Gastrocnemius medialis (tissue), 4 donors: Measurements from ENCODE around the gene SPC24. TPM values are rescaled to one million over a fixed set of nuclear protein-coding genes. Genes with fewer than 3 reads are reported as not detected.

Experiments used
- ATAC-seq, 2 donors: fragments of 150-250 bp; one replicate each; pipeline ENCODE4 v1.9.1; 2016
- DNase-seq, 2 donors: peaks; one replicate each; pipeline ENCODE4 v3.0.0-alpha.2; 2019
- H3K27ac ChIP-seq, 4 donors: fragments of 200-600 bp; sonication (generic); 1 replicate in 1 of 4; 2 replicates in 3 of 4; pipeline ENCODE4 v1.5.1; 2016 to 2018; ENCODE audit warnings: mild to moderate bottlenecking in 2 of 4, moderate library complexity in 1 of 4
- H3K27me3 ChIP-seq, 3 donors: fragments of 200-600 bp; sonication (generic) in 2 of 3; 1 replicate in 1 of 3; 2 replicates in 2 of 3; pipeline versions ENCODE4 v1.5.1 to v1.6.0; 2016 to 2019; ENCODE audit warnings: mild to moderate bottlenecking in 1 of 3, moderate library complexity in 1 of 3
- H3K36me3 ChIP-seq, 2 donors: fragments of 200-600 bp; sonication (generic) in 1 of 2; one replicate each; pipeline ENCODE4 v1.5.1; 2017 to 2018
- H3K4me1 ChIP-seq, 2 donors: fragments of 200-600 bp; sonication (generic) in 1 of 2; one replicate each; pipeline ENCODE4 v1.5.1; 2016 to 2017; ENCODE audit warnings: mild to moderate bottlenecking in 2 of 2
- H3K4me3 ChIP-seq, 4 donors: fragments of 200-600 bp; sonication (generic) in 3 of 4; 1 replicate in 1 of 4; 2 replicates in 3 of 4; pipeline ENCODE4 v1.5.1; 2016 to 2019; ENCODE audit warnings: mild to moderate bottlenecking in 2 of 4
- H3K9me3 ChIP-seq, 3 donors: fragments of 200-600 bp; sonication (generic) in 2 of 3; 1 replicate in 1 of 3; 2 replicates in 2 of 3; pipeline ENCODE4 v1.5.1; 2016 to 2019
- POLR2A ChIP-seq, 2 donors: fragments of 450-650 bp; IDR thresholded peaks; one replicate each; pipeline ENCODE4 v1.6.1; 2017; ENCODE audit warnings: antibody characterized with exemption in 2 of 2, mild to moderate bottlenecking in 2 of 2, moderate library complexity in 2 of 2
- in situ Hi-C, 4 donors: fragments of 200-750 bp; cut with MboI; loops; one replicate each; pipeline versions ENCODE4 v1.15.0 to v1.8.0; 2017; ENCODE audit warnings: low sequenced_read_pairs in 4 of 4
- intact Hi-C: fragments of 100-400 bp; cut with DNase I; formaldehyde crosslinking; loops from one replicate; pipeline ENCODE4 v1.15.1; 2023; ENCODE audit warnings: low total_unique reads
- microRNA-seq, 2 donors: library from miRNA; unstranded; fragments of <30 nt; microRNA quantifications; one replicate each; pipeline ENCODE4, GENCODE V29; 2016; ENCODE audit warnings: borderline replicate concordance in 2 of 2
- total RNA-seq, 4 donors: library from RNA; depleted of rRNA; stranded (reverse); fragments of >200 nt; gene quantifications; one replicate each; pipeline versions ENCODE4 v1.1.0 to v1.2.3, GENCODE V29; 2016
- TF ChIP-seq, protein P1 (sequence below), 5 experiments: fragments of 450-650 bp in 3 of 5; fragments of 200-600 bp in 2 of 5; sonication (generic) in 2 of 5; IDR thresholded peaks in 4 of 5; conservative IDR thresholded peaks in 1 of 5; 1 replicate in 4 of 5; 2 replicates in 1 of 5; pipeline ENCODE4 v1.5.1; 2016 to 2019; ENCODE audit warnings: antibody characterized with exemption in 5 of 5, mild to moderate bottlenecking in 3 of 5, moderate library complexity in 3 of 5

The SPC24 gene
- total RNA-seq, 4 donors from 2014 or later = 0.55 to 1.6 TPM; not detected in 2

DNA sequence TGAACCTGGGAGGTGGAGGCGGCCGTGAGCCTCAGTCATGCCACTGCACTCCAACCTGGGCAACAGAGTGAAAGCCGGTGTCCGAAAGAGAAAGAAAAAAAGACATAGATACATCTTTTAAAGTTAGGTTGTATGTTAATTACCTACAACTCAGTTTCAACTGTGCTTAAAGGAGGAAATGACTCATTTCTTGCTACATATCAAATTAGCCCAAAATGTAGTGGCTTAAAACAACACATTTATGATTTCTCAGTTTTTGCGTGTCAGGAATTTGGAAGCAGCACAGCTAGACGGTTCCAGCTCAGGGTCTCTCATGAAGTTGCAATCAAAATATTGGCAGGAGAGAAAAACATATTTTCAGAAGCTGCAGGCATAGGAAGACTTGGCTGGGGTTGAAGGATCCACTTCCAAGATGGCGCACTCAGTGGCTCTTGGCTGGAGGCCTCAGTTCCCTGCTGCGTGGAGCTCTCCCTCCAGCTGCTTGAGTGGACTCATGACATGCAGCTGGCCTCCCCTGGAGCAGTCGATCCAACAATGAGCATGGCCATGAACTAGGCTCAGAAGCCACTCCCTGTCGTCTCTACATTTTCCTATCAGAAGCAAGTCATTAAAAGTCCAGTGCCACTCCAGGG is 59.3 kb downstream of the SPC24 start:
- no peaks in the 10 kb centered on the region for H3K36me3 ChIP-seq
- H3K4me3 ChIP-seq = no peak overlapping the region
- TF ChIP-seq POLR2A (IDR thresholded peaks at IDR 0.05) = no peak
- TF ChIP-seq, protein P1, sequence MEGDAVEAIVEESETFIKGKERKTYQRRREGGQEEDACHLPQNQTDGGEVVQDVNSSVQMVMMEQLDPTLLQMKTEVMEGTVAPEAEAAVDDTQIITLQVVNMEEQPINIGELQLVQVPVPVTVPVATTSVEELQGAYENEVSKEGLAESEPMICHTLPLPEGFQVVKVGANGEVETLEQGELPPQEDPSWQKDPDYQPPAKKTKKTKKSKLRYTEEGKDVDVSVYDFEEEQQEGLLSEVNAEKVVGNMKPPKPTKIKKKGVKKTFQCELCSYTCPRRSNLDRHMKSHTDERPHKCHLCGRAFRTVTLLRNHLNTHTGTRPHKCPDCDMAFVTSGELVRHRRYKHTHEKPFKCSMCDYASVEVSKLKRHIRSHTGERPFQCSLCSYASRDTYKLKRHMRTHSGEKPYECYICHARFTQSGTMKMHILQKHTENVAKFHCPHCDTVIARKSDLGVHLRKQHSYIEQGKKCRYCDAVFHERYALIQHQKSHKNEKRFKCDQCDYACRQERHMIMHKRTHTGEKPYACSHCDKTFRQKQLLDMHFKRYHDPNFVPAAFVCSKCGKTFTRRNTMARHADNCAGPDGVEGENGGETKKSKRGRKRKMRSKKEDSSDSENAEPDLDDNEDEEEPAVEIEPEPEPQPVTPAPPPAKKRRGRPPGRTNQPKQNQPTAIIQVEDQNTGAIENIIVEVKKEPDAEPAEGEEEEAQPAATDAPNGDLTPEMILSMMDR (IDR thresholded peaks at IDR 0.05 in 4 of 5, conservative IDR thresholded peaks at IDR 0.05 in 1 of 5) = no peak
- DNase-seq (peak in 1 of 2 donors; percentile 27), ATAC-seq (no peak)
- no peaks in the 10 kb centered on the region for H3K9me3 ChIP-seq
- intact Hi-C loops = no loop called here
- H3K4me1 ChIP-seq = peaks cover 0 to 15% of the 10 kb centered on the region in 2 donors
- peaks cover 3 to 13% (median 7%) of the 10 kb centered on the region in 3 donors for H3K27me3 ChIP-seq
- in situ Hi-C loops = no loop called here
- H3K27ac ChIP-seq = peak overlapping the region in 3 of 4 donors; percentile 76 to 83 (median 79)

Small RNAs within 50 kb of the gene (microRNA-seq; reads per million reads assigned to microRNA genes)
- gene MIR6886 = 0 reads per million in 2 donors

Other genes starting within 250 kb of the SPC24 start
- 10 to 100 TPM; 17.8 to 30.8 (median 24.2) TPM for gene YIPF2, start 227.1 kb downstream of the SPC24 start, total RNA-seq
- 10 to 100 TPM; 28.7 to 54.5 (median 34.8) TPM for gene TIMM29, start 227.0 kb downstream of the SPC24 start, total RNA-seq
- gene SMARCA4, start 194.8 kb downstream of the SPC24 start, total RNA-seq = 10 to 100 TPM; 24.0 to 72.6 (median 68.7) TPM
- gene LDLR, start 66.3 kb downstream of the SPC24 start, total RNA-seq = 1 to 10 TPM; 1.2 to 6.0 (median 3.9) TPM
- gene KANK2, start 41.8 kb upstream of the SPC24 start, total RNA-seq = 100 to 1,000 TPM in 3 of 4 donors, 10 to 100 TPM in 1; 37.7 to 192 (median 149) TPM
- gene ANGPTL8, start 83.8 kb upstream of the SPC24 start, total RNA-seq = under 1 TPM in 1 of 4 donors, not detected in 3; 0.47 TPM
- gene DOCK6, start 106.7 kb upstream of the SPC24 start, total RNA-seq = 1 to 10 TPM; 4.7 to 9.6 (median 5.8) TPM
- gene TSPAN16, start 140.4 kb upstream of the SPC24 start, total RNA-seq = not detected
- 1 to 10 TPM; 1.5 to 3.9 (median 2.4) TPM for gene RAB3D, start 183.9 kb upstream of the SPC24 start, total RNA-seq
- gene TMEM205, start 190.5 kb upstream of the SPC24 start, total RNA-seq = 100 to 1,000 TPM; 159 to 284 (median 164) TPM
- gene CCDC159, start 190.7 kb upstream of the SPC24 start, total RNA-seq = 1 to 10 TPM in 3 of 4 donors, under 1 TPM in 1; 0.85 to 9.2 (median 2.0) TPM
- 10 to 100 TPM; 18.6 to 46.2 (median 36.9) TPM for gene PLPPR2, start 199.7 kb upstream of the SPC24 start, total RNA-seq
- gene SWSAP1, start 218.9 kb upstream of the SPC24 start, total RNA-seq = 1 to 10 TPM in 3 of 4 donors, under 1 TPM in 1; 0.51 to 1.7 (median 1.2) TPM
- gene EPOR, start 228.5 kb upstream of the SPC24 start, total RNA-seq = 1 to 10 TPM; 1.3 to 6.0 (median 2.2) TPM